ENCODE results near the gene QSOX2.
A peak's percentile ranks its signal among the peaks of the same experiment; 100 is the strongest.
"Not testable (repeated sequence)": the region's sequence is repeated elsewhere in the genome, so short reads cannot be mapped to it uniquely, and the experiment has no call there.

QSOX2 gene

DNA sequence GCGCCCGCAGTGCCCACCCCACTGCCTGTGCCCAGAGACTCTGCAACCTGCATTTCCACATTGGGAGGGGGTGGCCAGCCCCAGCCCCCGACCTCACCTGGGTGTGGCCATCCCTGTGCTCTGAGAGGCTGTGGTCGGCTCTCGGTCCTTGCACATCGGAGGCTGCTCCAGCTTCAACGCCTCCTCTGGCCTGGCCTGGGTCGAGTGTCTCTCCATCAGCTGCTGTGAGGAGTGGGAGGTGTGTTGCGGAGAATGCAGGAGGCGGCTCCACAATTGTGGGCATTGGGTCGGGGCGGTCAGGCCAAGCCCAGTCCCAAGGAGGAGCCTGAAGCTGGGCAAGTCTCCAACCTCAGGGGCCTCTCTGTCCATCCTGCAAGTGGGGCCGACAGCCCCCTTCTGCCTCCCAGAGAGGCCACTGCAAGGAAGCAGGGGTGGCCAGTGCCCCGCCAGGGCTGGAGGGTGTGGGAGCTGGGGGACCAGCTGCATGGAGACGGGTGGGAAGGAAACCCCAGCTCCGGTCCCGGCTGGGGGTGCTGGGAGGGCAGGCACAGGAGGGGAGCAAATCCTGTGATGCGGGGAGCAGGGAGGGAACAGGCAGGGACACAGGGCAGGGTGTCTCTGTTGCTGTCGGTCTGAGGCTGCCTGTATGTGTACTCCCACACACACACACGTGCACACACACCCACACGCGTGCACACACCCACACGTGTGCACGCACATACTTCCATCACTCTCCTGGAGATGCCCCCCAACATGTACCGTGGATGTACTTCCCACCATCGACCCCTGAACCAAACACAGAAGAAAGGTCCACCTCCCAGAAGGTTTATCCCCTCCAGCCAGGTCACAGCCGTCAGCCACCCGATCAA is 29.4 kb upstream of the QSOX2 start:
- Mint-ChIP-seq H3K4me3 (no peak overlapping the region), H3K9me3 (no peaks in the 10 kb centered on the region), H3K4me1 (no peaks in the 10 kb centered on the region)

DNA sequence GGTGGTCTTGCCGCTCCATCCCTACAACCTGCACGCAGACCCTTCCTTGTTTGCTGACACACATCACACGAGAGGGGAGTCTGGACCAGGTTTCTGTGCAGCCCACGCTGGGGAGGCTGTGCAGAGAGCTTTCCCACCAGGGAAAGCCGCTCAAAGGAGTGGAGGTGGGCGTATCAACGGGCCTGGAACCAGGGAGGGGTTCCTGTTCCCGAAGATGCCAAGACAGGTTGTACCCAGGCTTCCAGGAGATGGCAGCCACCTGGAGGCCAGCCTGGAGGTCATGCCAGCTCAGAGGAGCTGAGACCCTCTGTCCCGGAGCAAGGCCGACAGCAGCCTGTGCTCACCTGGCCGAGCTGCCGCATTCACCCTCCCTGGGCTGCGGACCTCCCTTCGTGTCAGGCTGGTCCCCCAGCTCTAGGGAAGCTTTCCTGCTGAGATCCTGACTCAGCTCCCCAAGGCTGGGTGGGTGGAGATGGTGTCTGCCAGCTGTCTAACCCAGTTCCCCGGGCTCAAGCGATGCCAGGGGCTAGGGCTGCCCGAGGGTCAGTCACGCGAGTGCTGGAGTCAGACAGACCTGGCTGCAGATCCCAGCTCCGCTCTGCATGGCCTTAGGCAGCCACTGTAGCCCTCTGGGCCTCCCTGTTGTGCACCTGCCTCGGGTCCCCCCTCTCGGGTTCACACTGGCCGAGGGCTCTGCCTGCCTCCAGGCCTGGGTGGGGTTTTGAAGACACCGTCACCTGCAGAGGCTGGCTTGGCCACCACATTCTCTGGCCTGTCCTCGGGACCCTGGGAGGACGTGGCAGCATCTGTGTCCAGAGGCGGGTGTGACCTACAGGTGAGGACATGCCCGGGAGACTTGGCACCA is 28.5 kb upstream of the QSOX2 start:
- H3K36me3 Mint-ChIP-seq: no peaks in the 10 kb centered on the region
- no peaks in the 10 kb centered on the region for H3K27me3 Mint-ChIP-seq
- H3K9me3 Mint-ChIP-seq: no peaks in the 10 kb centered on the region
- no peak overlapping the region for H3K4me3 Mint-ChIP-seq
- no peaks in the 10 kb centered on the region for H3K4me1 Mint-ChIP-seq
- no peak overlapping the region for H3K27ac Mint-ChIP-seq

More for the DNA sequence above, 29.4 kb upstream of the QSOX2 start:
- Mint-ChIP-seq H3K27ac (no peak overlapping the region), H3K27me3 (no peaks in the 10 kb centered on the region), H3K36me3 (no peaks in the 10 kb centered on the region)

- no peak overlapping the region for H3K27ac Mint-ChIP-seq
- no peaks in the 10 kb centered on the region for H3K36me3 Mint-ChIP-seq
- no peaks in the 10 kb centered on the region for H3K9me3 Mint-ChIP-seq
- no peaks in the 10 kb centered on the region for H3K4me1 Mint-ChIP-seq
- no peak overlapping the region for H3K4me3 Mint-ChIP-seq
- no peaks in the 10 kb centered on the region for H3K27me3 Mint-ChIP-seq
Observed at GRCh38 chr9:136273244-136273865, 27.7 kb upstream of the QSOX2 start.

DNA sequence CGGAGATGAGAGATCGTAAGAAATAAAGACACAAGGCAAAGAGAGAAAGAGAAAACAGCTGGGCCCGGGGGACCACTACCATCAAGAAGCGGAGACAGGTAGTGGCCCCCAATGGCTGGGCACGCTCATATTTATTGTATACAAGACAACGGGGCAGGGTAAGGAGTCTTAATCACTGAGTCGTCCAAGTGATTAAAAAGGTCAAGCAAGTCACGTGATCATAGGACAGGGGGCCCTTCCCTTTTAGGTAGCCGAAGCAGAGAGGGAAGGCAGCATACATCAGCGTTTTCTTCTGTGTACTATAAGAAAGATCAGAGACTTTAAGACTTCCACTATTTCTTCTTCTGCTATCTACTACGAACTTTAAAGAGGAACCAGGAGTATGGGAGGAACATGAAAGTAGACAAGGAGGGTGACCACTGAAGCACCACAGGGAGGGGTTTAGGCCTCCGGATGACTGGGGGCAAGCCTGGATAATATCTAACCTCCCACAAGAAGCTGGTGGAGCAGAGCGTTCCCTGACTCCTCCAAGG is 24.6 kb upstream of the QSOX2 start:
- Mint-ChIP-seq H3K4me3 (no peak overlapping the region), H3K27me3 (no peaks in the 10 kb centered on the region), H3K36me3 (no peaks in the 10 kb centered on the region), H3K4me1 (peaks cover 5% of the 10 kb centered on the region), H3K27ac (no peak overlapping the region), H3K9me3 (no peaks in the 10 kb centered on the region)

GRCh38 chr9:136268735-136269134 is 23.1 kb upstream of the QSOX2 start:
- H3K4me1 Mint-ChIP-seq: peaks cover 5% of the 10 kb centered on the region
- H3K27me3 Mint-ChIP-seq: no peaks in the 10 kb centered on the region
- no peaks in the 10 kb centered on the region for H3K9me3 Mint-ChIP-seq
- H3K36me3 Mint-ChIP-seq: no peaks in the 10 kb centered on the region
- H3K27ac Mint-ChIP-seq: no peak overlapping the region
- peak overlapping the region; percentile 26 for H3K4me3 Mint-ChIP-seq

DNA sequence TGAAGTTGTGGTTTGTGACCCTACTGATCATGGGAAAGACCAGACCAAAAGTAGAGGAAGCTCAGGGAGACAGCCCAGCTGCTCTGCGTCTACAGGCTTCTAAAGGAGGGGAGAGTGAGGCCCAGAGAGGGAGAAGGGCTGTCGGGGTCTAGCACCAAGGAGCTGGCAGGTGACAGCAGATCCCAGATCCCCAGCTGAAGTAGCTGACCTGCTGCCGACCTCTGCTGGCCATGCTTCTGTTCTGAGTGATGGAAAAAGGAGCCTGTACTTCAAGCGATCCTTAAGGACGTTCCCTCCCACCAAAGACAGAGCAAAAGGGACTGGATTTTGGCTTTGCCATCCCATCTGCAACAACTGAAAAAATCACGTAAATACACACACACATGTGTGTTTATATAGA is 22.7 kb upstream of the QSOX2 start:
- Mint-ChIP-seq H3K27ac (no peak overlapping the region), H3K9me3 (no peaks in the 10 kb centered on the region), H3K36me3 (no peaks in the 10 kb centered on the region), H3K27me3 (no peaks in the 10 kb centered on the region), H3K4me1 (peaks cover 5% of the 10 kb centered on the region), H3K4me3 (peak overlapping the region; percentile 75)

DNA sequence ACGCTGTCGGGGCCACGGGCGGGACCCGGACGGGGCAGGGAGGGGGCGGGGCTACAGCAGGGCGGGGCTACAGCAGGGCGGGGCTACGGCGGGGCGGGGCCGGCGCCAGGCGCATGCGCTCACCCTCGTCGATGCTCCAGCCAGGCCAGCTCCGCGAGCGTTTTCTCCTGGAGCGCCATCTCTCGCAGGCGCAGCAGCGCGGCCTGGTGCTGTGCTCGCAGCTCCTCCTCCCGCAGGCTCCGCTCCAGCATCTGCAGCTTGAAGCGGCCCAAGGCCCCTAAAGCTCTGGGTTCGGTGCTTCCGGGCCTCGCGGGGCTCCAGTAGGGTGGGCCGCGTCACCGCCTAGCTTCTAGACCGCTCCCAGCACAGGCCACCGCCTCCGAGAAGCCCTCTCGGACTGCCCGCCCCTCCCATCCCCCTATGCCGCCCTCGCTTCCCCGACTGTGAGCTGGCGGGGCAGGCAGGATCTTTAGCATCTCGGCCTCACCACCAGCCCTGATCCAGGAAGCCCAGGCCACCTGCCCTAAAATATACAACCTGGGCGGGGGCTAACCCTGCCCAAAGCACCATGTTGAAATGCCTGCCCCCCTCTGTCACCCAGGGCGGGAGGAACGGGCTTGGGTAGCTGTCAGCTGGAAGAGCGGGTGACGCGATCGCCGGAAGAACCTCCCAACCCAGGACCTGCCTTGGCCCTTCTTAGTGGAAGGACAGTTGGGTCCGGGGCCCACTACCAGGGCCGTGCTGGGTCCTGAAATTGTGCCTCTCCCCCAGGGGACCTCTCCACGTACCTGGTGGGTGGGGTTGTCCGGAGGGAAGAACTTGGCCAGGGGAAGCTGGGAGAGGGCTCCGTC is 21.9 kb upstream of the QSOX2 start:
- Mint-ChIP-seq H3K4me3 (peak overlapping the region; percentile 79), H3K27ac (peak overlapping the region; percentile 23), H3K36me3 (no peaks in the 10 kb centered on the region), H3K27me3 (no peaks in the 10 kb centered on the region), H3K4me1 (peaks cover 5% of the 10 kb centered on the region), H3K9me3 (no peaks in the 10 kb centered on the region)

DNA sequence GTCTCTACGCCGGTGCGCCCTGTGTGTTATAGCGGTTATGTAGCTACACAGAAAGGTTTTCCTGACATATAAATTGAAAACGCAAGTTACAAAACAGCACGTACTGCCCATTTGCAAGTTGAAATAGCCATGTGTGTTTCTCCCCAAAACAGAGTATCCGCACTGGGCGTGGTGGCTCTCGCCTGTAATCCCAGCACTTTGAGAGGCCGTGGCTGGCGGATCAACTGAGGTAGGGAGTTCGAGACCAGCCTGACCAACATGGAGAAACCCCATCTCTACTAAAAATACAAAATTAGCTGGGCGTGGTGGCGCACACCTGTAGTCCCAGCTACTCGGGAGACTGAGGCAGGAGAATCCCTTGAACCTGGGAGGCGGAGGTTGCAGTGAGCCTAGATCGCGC is 21.0 kb upstream of the QSOX2 start:
- not testable (repeated sequence) for H3K27ac Mint-ChIP-seq, H3K9me3 Mint-ChIP-seq, H3K4me1 Mint-ChIP-seq, H3K27me3 Mint-ChIP-seq, H3K36me3 Mint-ChIP-seq
- peak overlapping the region; percentile 79 for H3K4me3 Mint-ChIP-seq

DNA sequence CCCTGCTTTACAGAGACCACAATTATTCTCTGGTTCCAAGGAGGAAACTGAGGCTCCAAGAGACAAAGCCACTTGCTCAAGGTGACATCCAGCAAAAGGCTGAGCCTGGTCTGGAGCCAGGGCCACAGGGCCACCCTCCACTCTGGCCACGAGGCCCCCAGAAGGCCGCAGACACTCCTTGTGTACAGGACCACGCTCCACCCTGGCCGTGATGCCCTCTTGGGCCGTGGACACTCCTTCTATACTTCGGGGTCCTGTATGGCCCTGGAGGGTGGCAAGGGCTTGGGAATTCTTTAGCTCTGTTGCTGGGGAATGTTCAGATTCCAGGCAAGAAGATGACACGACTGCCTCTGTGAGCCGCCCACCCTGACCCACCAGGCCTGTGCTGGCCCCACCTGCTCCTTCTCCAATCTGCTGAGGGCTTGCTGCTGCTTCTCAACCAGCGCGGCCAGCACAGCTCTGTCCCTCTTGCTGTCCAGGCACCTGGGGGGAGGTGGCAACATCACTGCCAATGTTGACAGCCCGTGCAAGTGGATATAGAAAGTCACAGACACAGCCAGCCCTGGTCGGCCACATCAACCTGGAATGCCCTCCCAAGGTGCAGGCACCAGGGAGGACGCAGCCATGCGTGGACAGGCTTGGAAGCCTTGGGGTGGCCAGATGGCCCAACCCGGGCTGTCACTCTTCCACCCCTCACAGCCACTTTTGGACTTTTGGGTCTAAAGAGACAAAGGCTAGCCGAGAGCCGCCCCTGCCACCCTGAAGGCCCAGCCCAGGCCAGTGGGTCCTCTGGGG is 20.1 kb upstream of the QSOX2 start:
- H3K9me3 Mint-ChIP-seq: no peaks in the 10 kb centered on the region
- no peak overlapping the region for H3K27ac Mint-ChIP-seq
- H3K4me1 Mint-ChIP-seq: peaks cover 5% of the 10 kb centered on the region
- H3K36me3 Mint-ChIP-seq: no peaks in the 10 kb centered on the region
- no peaks in the 10 kb centered on the region for H3K27me3 Mint-ChIP-seq
- no peak overlapping the region for H3K4me3 Mint-ChIP-seq

GRCh38 chr9:136264441-136265405 is 19.1 kb upstream of the QSOX2 start:
- Mint-ChIP-seq H3K9me3 (no peaks in the 10 kb centered on the region), H3K4me3 (no peak overlapping the region), H3K27ac (no peak overlapping the region), H3K27me3 (no peaks in the 10 kb centered on the region), H3K36me3 (no peaks in the 10 kb centered on the region), H3K4me1 (peaks cover 5% of the 10 kb centered on the region)

GRCh38 chr9:136264031-136264430 is 18.4 kb upstream of the QSOX2 start:
- H3K4me1 Mint-ChIP-seq: peaks cover 5% of the 10 kb centered on the region
- no peaks in the 10 kb centered on the region for H3K9me3 Mint-ChIP-seq
- H3K4me3 Mint-ChIP-seq: no peak overlapping the region
- no peaks in the 10 kb centered on the region for H3K36me3 Mint-ChIP-seq
- H3K27ac Mint-ChIP-seq: no peak overlapping the region
- H3K27me3 Mint-ChIP-seq: no peaks in the 10 kb centered on the region

DNA sequence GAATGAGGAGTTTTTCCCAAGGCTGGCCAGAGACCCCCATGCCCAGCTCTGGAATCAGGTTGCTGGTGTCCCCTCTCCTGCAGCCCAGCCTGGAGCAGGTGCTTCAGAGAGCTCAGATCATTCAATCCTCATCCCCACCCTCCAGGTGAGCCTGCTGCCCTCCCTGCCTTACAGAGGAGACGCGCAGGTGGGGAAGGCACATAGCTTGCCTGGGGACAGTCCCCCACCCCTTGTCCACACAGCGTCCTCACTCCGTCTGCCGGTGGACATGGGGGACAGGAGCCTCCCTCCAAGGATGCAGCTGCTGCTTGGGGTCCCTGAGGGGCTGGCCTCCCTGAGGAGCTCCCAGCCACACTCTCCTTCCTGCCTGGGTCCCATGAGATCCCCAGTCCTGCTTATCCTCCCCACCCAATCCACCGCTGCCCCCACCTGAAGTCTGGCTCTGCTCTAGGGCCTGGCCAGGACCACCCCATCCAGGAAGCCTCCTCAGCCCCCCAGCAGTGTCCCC is 17.1 kb upstream of the QSOX2 start:
- H3K4me1 Mint-ChIP-seq: peaks cover 3% of the 10 kb centered on the region
- H3K4me3 Mint-ChIP-seq: no peak overlapping the region
- H3K9me3 Mint-ChIP-seq: no peaks in the 10 kb centered on the region
- no peak overlapping the region for H3K27ac Mint-ChIP-seq
- H3K36me3 Mint-ChIP-seq: no peaks in the 10 kb centered on the region
- no peaks in the 10 kb centered on the region for H3K27me3 Mint-ChIP-seq

GRCh38 chr9:136261686-136262430 is 16.2 kb upstream of the QSOX2 start:
- H3K27me3 Mint-ChIP-seq: no peaks in the 10 kb centered on the region
- H3K9me3 Mint-ChIP-seq: no peaks in the 10 kb centered on the region
- H3K27ac Mint-ChIP-seq: no peak overlapping the region
- H3K4me1 Mint-ChIP-seq: no peaks in the 10 kb centered on the region
- no peaks in the 10 kb centered on the region for H3K36me3 Mint-ChIP-seq
- H3K4me3 Mint-ChIP-seq: no peak overlapping the region
